Stimulated activated CD8-positive, alpha-beta memory T cell treated with anti-CD3 and anti-CD28 coated beads, Interleukin-4, amount 100 ng/mL, for 1 hour (primary cell): ENCODE results near the gene SYNDIG1L.
"Not testable (repeated sequence)": the region's sequence is repeated elsewhere in the genome, so short reads cannot be mapped to it uniquely, and the experiment has no call there.

Source experiments
- DNase-seq, 2 donors: peaks; one replicate each; pipeline ENCODE4 v3.0.0-alpha.2; 2020; ENCODE audit warnings: low read depth in 2 of 2, low spot score in 1 of 2

SYNDIG1L gene

DNA sequence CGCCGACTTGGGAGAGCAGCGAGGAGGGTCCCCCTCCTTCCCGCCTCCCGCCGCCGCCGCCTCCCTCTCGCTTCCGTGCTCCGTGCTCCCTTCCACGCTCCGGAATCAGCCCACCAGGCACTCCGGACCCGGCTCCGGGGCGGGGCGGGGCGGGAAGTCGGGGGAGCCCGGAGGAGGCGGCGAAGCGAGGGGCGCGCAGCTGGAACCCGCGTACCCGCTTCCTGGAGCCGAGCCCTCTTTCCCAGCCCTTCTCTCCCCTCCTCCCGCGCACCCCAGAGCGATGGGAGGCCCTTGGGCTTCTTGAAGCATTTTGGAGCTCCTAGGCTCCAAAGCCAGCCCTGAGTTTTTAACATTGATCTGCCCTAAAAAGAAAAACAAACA lies at the start of gene SYNDIG1L:
SYNDIG1L (minus strand) TSS at position 9 of the 381 bp plus-strand sequence. CDS start 16,466 bp downstream, outside the sequence.
- no peak for DNase-seq

DNA sequence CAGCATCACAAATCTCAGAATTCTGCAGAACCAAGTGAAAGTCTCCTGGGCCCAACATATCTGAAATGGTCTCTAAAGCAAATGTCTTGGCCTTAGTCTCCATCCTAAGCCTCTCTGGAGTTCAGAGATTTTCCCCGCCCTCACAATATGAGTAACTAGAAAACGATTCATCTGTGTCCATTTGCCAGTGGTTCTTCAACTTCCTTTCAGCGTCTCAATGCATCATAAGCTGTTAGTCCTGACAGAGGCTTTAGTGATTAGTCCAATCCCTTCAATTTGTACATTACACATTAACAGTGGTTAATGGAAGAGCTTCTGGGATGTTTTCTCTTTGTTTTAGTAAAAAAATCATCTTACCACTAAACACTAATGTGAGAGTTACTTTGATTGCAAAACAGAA lies 49.7 kb upstream of the SYNDIG1L start:
- no peak for DNase-seq

DNA sequence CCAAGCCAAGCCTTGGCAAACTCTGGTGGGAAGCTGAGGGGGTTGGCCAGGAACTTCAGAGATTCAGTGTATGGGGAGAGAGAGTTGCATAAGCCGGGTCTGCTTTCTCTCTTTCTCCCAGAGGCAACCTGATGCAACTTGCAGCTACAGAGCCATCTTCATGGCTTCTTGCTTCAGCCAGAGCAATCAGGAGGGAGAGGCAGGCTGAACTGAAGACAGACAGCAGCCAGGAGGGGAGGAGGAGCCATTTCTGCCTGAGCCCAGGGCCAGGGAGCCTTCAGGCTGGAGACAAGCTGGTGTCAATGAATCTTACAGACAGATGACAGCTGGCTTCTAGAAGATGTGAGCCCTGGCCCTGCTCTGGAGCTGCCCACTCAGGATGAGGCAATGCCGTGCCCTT lies 48.4 kb upstream of the SYNDIG1L start:
- DNase-seq = no peak

DNA sequence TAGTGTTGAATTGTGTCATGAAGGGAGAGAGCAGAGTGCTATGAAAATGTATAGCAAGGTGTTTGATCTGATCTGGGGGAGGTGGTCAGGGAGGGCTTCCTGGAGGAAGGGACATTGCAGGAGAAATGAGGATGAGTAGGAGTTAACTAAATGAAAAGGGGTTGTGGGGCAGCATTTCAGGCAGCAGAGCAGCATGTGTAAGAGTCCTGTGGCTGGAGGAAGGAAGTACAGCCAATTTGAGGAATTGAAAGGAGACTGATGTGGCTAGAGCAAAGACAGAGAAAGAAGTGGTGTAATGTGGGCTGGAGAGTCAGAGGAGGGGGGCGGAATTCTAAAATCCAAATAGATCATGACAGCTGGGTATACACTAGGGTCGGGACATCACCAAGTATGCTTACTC lies 46.6 kb upstream of the SYNDIG1L start:
- DNase-seq = no peak

DNA sequence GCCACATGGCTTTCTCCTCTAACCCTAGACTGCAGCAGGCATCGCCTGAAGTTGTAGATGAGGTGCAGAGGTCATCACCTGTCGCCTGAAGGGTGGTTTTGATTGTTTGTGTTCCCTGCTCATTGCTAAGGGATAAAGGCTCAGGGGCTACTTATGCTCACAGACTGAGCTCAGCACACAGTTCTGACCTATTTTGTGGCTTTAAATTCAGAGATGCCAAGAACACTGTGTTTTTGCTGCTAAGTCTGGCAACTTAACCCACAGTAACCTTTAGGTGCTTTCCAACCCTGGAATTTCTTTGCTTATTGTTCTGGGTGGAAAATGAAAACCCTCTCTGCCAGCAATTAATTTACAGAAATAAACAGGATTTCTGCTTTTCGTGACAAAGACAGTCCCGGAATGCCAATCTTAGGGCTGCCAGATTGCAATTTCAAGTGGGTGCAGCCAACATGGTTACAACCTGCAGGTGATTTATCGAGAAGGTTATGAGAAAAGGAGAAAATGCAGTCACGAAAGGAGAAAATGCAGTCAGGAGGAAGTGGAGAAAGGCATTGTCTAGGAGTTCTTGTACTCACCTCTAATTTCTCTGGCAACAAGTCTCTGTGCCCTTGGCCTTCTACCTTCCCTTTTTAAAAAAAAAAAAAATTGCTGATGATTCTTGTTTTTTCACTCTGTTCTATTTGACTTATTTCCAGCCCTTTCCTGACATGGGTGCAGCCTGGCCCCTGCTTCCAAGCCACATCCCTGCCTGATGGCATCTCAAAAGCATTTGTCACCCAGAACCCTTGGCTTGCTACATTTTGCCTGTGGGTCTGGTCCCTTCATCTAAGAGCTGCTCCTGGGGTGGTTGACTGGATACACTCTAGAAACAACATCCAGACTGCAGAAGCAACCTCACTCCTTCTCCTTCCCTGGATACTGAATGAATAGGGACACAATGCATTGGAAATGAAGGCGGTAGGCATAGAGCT lies 43.8 kb upstream of the SYNDIG1L start:
- no peak for DNase-seq

DNA sequence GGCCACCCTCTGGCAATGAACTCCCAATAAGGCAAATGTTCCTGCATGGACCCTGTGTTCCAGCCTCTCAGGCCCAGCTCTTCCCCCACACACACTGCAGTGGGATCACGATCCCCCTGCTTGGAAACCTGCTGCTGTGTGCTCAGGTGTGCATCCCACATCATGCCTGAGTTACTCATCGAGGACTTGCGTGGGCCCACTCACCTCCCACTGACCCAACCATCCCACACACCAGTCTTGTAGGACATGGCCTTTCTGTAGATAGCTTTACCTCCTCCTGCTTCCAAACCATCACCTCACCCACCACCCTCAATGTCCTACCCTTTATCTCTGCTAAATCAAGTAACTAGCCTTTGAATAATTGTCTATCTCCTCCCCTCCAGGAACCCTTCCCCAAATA lies 42.5 kb upstream of the SYNDIG1L start:
- no peak for DNase-seq

DNA sequence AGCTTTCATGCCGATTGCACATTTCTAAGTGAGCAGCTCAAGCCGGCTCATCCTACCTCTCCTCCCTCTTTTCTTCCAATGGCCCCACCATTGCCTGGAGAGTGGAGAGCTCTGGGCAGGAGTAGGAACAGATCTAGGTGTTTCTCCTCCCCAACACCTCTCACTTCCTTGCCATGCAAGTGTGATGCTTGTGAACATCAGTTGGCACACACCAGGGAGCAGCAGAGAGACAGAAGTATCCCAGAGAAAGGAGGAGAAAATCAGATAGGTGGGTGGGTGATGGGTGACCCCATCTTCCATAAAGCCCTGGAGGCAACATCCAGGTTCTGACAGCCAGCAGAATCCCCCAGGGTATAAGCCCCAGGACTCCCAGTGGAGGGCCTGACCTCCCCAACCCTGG lies 39.3 kb upstream of the SYNDIG1L start:
- DNase-seq = no peak

DNA sequence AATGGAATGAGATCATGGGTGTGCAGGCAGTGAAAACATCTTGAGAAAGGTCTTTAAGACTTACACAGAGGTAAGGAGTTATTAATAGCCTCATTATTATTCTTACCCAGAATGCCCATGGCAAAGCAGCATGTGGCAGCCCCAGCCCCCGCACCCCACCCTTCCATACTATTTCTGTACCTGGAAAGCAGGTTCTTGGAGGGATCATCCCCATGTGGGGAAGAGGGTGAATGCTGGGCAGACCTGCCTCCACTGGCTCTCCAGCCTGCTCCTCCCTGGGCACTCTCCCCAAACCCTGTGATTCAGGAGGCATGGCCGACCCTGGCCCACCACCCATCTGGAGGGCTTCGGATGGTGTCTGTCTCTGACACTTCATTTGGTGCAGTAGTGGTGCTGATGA lies 38.8 kb upstream of the SYNDIG1L start:
- no peak for DNase-seq

DNA sequence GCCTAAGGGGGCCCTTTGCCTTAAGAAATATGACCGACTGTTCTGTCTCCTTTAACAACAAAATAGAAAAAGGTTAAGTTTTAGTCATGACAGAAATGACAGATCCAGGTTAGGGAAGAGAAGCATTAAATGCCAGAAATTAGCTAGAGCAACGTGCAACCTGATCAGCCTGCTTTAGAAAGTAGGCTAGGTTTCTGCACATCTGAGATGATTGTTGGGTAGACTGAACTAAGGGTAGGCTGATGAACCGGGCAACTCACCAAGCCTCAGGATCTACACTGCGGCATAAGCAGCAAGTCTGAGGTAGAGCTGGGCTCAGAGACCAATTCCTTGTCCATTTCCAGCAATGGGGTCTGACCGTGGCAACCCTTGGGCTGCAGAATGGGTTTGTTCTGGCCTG lies 37.7 kb upstream of the SYNDIG1L start:
- DNase-seq = no peak

DNA sequence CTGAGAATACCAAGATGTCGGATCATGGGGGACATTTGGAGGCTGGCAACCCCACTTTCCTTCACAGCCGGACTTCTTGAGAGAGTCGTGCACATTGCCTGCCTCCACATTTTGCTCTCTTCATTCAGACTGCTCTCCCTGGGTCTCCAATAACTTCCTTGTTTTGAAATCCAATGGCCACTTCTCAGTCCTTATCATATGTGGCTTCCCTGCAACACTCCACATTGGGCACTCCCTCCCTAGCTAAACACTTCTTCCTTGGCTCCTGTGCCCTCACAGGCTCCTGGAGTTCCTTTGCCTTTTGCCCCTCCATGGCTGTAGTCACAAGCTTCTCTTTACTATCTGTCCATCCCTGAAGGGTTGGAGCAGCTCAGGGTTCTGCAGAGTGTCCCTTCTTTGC lies 37.0 kb upstream of the SYNDIG1L start:
- DNase-seq = no peak

DNA sequence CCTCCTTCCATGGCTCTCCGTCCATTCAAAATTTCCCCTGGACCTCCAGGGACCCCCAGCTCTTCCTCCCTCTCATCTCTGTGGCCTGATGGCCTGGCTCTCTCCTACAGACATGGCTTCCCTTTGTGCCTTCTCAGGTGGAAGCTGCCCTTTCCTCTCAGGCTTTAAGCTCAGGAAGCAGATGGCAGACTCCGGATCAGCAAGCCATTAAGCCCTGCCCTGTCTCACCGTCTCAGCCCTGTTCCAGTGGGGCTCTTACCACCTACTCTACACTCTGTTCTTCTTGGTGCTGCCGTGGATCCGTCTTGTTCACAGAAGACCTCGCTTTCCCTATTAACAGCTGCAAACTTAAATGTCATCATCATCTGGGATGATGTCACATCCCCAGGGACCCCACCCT lies 34.0 kb upstream of the SYNDIG1L start:
- DNase-seq = no peak

DNA sequence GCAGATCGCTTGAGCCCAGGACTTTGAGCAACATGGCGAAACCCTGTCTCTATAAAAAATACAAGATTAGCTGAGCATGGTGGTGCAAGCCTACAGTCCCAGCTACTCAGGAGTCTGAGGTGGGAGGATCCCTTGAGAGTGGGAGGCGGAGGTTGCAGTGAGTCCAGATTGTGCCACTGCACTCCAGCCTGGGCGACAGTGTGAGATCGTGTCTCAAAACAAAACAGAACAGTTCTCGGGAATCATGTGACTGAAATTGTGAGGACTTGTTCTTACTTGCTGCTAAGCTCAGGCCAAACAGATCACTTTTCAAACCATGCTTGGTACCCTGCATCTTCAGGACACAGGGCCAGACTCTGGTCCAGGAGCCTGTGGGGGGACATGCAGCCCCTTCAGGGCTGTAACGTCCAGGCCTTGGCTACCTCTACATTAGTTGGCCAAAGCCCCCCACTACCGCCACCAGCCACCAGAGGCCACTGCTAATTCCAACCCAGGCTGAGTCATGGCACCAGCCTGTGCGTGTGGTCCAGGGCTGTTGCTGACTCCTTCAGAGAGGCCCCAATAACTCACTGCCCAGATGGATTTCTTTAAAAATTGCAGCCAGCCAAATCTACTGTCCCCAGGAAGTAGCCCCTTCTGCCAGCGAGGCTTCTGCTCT lies 33.4 kb upstream of the SYNDIG1L start:
- no peak for DNase-seq

DNA sequence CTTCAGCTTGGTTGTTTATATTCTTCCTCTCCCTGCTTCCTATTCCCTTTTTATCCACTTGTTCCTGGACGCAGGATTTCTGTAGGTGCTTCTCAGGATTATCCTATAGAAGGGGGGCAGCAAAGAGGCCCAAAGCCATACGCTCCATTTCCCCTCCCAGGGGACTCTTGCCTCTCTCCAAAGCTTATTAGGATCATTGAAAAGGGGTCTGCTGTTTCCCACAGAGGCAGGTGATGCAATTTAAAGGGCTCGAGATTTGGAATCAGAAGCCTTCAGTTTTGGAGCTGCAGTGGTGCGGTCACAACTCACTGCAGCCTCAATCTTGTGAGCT lies 31.5 kb upstream of the SYNDIG1L start:
- DNase-seq = no peak

DNA sequence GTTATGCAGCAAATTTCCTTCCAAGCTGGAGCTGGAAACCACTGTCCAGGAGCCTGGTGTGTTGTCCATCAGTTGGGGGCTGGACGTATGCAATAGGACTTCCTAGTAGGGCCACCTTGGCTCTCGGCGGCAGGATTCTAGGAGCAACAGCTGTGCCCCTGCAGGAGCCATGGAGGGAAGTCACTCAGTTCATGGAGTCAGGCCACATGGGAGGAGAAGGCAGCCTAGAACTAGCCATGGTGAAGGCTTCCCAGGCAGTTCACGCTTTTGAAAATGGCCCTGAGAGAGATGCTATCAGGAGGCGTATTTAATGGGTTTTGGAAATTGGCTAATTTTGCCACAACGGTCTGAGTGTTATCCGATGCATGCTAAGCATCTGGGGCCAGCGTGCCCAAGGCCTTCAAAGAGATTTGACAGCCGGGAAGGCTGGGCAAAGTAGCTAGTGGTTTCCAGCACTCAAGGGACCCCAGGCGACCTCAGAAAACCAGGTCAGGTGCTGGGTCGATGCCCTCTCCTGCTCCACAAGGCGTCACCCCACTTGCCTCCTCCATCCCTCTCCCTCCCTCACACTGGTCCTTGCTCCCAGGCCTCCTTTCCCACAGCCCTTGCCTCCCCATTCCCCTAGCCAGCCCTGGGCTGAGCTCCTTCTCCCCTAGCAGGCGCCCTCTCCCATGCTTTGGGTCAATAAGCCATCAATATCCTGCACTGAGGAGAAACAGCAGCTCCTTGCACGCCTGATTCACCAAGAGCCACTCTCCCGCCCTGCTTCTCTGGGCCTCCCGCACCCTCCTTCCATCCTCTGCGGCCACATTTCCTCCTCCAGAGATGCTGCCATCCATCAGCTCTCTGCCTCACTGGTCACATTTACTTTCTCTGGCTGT lies 30.9 kb upstream of the SYNDIG1L start:
- DNase-seq = no peak

DNA sequence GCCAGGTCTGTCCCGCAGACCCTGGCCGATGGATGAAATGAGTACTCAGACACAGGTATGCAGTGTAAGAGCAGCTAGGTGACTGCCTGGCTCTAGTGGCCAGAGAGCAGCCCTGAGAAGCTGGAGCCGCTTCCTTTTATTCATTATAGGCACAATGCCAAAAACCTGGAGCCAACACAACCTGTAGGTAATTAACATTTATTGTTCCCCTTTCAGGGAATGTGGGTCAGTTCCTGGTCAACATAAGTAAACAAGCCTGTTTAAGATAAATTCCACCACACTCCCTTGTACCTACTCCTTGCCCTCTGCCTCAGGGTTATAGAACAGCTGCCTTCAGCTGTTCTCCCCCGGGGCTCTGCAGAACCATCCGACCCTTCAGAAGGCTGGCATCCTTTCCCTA lies 28.4 kb upstream of the SYNDIG1L start:
- DNase-seq = not testable (repeated sequence)

DNA sequence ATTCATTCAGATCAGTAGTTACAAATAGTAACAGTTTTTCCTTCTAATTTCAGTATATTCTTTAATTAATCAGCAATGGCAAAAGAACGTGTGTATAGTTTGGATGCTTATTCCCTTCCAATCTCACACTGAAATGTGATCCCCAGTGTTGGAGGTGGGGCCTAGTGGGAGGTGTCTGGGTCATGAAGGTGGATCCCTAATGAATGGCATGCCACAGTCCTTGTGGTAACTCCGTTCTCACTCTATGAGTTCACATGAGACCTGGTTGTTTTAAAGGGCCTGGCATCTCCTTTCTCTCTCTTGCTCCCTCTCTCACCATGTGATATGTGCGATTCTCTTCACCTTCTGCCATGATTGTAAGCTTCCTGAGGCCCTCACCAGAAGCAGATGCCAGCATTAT lies 18.9 kb upstream of the SYNDIG1L start:
- no peak for DNase-seq

DNA sequence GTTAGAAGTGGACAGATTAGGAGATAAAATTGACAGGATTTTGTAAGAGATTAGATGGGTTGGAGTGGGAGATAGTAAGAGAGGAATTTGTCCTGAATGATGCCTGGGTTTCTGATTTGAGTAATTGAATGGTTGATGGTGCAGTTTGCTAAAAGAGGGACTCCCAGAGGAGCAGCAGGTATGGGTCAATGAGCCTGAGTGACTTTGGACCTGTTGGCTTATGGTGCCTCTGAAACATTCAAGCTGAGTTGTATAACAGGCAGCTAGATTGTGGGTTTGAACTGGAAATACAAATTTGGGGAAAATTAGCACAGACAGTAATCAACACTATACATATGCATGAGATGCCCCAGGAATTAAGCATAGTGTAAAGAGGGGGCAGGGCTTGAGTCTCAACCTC lies 16.7 kb upstream of the SYNDIG1L start:
- DNase-seq = no peak

DNA sequence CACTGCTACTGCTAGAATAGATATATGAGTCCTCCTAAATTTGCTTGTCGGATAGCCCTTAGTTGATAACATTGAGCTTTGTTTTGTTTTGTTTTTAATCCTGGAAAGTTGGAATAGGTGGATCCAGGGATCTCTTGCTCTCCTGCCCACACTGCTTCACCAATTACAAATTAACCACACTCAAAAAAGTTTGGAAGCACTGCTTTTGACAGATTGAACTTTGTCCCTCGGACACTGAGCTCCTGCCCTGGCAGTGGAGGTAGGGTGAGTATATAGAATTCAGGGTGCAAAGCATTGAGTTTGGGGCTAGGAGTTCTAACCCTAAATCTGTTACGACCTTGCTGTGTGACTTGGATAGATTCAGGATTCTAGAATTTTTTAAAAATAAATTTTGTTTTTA lies 15.1 kb upstream of the SYNDIG1L start:
- DNase-seq = no peak

DNA sequence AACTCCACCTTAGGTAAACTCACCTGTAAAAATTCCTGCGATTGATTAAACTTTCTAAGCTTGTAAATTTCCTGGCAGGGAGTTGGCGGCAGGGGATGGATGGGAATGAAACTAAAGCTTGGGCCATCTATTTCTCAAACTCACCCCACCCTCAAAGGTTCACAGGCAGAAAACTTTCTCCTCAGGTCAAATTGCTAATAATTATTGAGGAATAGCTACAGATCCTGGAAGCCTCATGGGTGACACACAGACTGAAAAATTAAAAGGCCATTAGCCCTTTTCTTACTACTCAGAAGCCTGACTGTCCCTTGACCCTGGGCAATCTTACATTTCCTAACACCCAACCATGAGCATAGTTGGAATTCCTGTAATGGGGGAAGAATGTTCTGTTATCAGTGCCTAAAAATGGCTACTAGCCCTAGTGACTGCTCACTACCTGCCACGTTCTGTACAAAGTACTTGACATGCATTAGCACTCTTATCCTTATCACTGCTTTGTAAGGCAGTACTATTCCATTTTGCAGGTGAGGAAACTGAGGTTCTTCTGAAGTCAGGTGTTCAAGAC lies 12.4 kb upstream of the SYNDIG1L start:
- DNase-seq = no peak

DNA sequence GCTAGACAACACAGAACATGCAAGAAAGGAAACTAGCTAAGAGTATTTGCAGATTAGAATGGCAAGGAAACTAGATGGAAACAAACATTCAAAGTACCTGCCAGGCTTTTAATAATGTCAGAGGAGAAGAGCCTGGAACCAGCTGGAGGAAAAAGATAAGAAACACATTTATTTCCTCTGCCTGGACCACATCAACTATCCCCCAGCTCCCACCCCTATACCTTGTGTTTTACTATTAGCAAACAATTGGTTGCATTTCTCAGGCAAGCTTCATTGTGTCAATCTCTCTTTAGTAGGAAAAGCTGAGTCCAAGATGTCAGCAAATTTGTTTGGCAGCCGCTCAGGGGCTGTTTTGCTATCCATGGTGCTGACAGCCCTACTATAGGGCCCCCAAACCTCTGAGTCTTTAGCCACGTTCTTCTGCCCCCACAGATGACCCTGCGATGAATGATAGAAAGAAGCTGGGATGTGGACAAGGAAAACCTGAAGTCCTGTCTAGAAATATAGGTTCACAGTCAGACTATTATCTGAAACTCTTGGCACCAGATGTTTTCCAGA lies 11.6 kb upstream of the SYNDIG1L start:
- DNase-seq = no peak

DNA sequence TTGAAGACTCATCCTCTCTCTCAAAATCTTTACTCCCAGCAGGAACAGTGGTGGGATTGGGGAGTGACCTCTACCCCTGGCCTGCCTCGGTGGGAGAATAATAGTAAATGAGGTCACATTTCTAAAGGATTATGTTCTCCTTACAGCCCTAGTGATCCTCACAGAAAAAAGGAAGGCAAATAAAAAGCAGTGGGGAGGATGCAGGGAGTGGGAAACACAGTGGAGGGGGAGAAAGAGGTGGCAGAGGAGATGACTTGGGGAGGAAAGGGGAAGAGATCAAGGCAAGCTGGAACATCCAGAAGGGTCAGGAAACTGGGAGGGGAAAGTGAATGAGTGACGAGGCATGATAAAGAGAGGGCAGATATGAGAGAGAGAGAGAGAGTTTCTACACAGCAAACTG lies 8.3 kb upstream of the SYNDIG1L start:
- no peak for DNase-seq
